IMR-90 (cell line): ENCODE results near the gene LIN9. TPM values are rescaled to one million over a fixed set of nuclear protein-coding genes. Genes with fewer than 3 reads are reported as not detected.

Source experiments
- ATAC-seq: fragments of 200-7000 bp; cut with Tn5 transposase; 2 replicates; pipeline ENCODE4 v1.9.1; 2020; ENCODE audit warnings: low read depth, mild to moderate bottlenecking, moderate library complexity
- BruUV-seq: library from RNA; stranded (reverse); fragments of 400-500 nt; replicated peaks from 2 replicates; lab custom pipeline; 2021; lab: Mats Ljungman, UMichigan
- CTCF ChIA-PET: fragments of 300-600 bp; formaldehyde crosslinking; extraction: SDS; loops from one replicate; lab custom pipeline; 2021; ENCODE audit warnings: antibody characterized with exemption; lab: Yijun Ruan, JAX
- POLR2A ChIA-PET: fragments of 300-600 bp; sonication (Branson Sonifier 250); formaldehyde crosslinking; loops from one replicate; lab custom pipeline; 2022; ENCODE audit warnings: antibody characterized with exemption; ENCODE audit not compliant: unreplicated experiment; lab: Charles Lee
- DNase-seq: peaks from one replicate; pipeline ENCODE4 v3.0.0; 2013
- H2AFZ ChIP-seq: replicated peaks from 2 replicates; pipeline ENCODE3; 2013; ENCODE audit warnings: low read length, mild to moderate bottlenecking; ENCODE audit not compliant: poor library complexity
- H2AK5ac ChIP-seq: 2 replicates; pipeline ENCODE4 v1.6.1; 2013; ENCODE audit warnings: low read depth, low read length, inconsistent platforms
- H2AK9ac ChIP-seq: replicated peaks from 2 replicates; pipeline ENCODE3; 2013; ENCODE audit warnings: mild to moderate bottlenecking, low read depth, low read length, moderate library complexity; ENCODE audit not compliant: poor library complexity
- H2BK120ac ChIP-seq: 2 replicates; pipeline ENCODE4 v1.6.1; 2013; ENCODE audit warnings: low read depth, low read length, inconsistent platforms
- H2BK15ac ChIP-seq: 3 replicates; pipeline ENCODE4 v1.6.1; 2013; ENCODE audit warnings: low read depth, low read length, inconsistent platforms
- H2BK20ac ChIP-seq: 2 replicates; pipeline ENCODE4 v1.6.1; 2013; ENCODE audit warnings: low read depth, mild to moderate bottlenecking, inconsistent platforms, low read length, moderate library complexity
- H2BK5ac ChIP-seq: 2 replicates; pipeline ENCODE4 v1.6.1; 2013; ENCODE audit warnings: mild to moderate bottlenecking, low read depth, low read length, inconsistent platforms; ENCODE audit not compliant: poor library complexity, severe bottlenecking
- H3K14ac ChIP-seq: replicated peaks from 2 replicates; pipeline ENCODE4 v1.6.1; 2013; ENCODE audit warnings: low read depth, low read length, inconsistent platforms
- H3K18ac ChIP-seq: 2 replicates; pipeline ENCODE4 v1.6.1; 2013; ENCODE audit warnings: low read depth, low read length, control low read depth
- H3K23ac ChIP-seq: 2 replicates; pipeline ENCODE4 v1.6.1; 2013; ENCODE audit warnings: low read depth, low read length, inconsistent platforms
- H3K27ac ChIP-seq: 2 replicates; pipeline ENCODE4 v1.5.1; 2013; ENCODE audit warnings: mild to moderate bottlenecking, control low read depth, low read length; ENCODE audit not compliant: insufficient read depth
- H3K27me3 ChIP-seq: 2 replicates; pipeline ENCODE4 v1.6.1; 2013; ENCODE audit warnings: low read length; ENCODE audit not compliant: control insufficient read depth, insufficient read depth
- H3K36me3 ChIP-seq: 2 replicates; pipeline ENCODE4 v1.6.1; 2013; ENCODE audit warnings: low read length, mixed read lengths; ENCODE audit not compliant: control insufficient read depth, insufficient read depth
- H3K4ac ChIP-seq: 2 replicates; pipeline ENCODE4 v1.6.1; 2013; ENCODE audit warnings: low read depth, low read length, inconsistent platforms
- H3K4me1 ChIP-seq: 2 replicates; pipeline ENCODE4 v1.6.1; 2013; ENCODE audit warnings: low read length, mixed read lengths; ENCODE audit not compliant: control insufficient read depth, insufficient read depth
- H3K4me2 ChIP-seq: 2 replicates; pipeline ENCODE4 v1.6.1; 2013; ENCODE audit warnings: low read depth, mild to moderate bottlenecking, control low read depth, low read length, moderate library complexity
- H3K4me3 ChIP-seq: 2 replicates; pipeline ENCODE4 v1.5.1; 2013; ENCODE audit warnings: low read depth, mild to moderate bottlenecking, control low read depth, low read length, moderate library complexity; ENCODE audit not compliant: insufficient read depth
- H3K56ac ChIP-seq: 2 replicates; pipeline ENCODE4 v1.6.1; 2013; ENCODE audit warnings: low read length, inconsistent platforms; ENCODE audit not compliant: insufficient read depth; ENCODE audit errors: extremely low read depth
- H3K79me1 ChIP-seq, 2 experiments: 2 replicates each; pipeline ENCODE4 v1.6.1; 2013; ENCODE audit warnings: low read length in 2 of 2, inconsistent platforms in 1 of 2, low read depth in 1 of 2
- H3K9ac ChIP-seq: 2 replicates; pipeline ENCODE4 v1.6.1; 2013; ENCODE audit warnings: low read depth, low read length, control low read depth
- H3K9me1 ChIP-seq: 2 replicates; pipeline ENCODE4 v1.6.1; 2013; ENCODE audit warnings: low read length, inconsistent platforms; ENCODE audit not compliant: insufficient read depth
- H3K9me3 ChIP-seq: 2 replicates; pipeline ENCODE4 v1.6.1; 2013; ENCODE audit warnings: low read length; ENCODE audit not compliant: control insufficient read depth, insufficient read depth
- H4K20me1 ChIP-seq: 2 replicates; pipeline ENCODE4 v1.6.1; 2013; ENCODE audit warnings: low read length, inconsistent platforms; ENCODE audit not compliant: insufficient read depth
- H4K5ac ChIP-seq: 2 replicates; pipeline ENCODE4 v1.6.1; 2013; ENCODE audit warnings: mild to moderate bottlenecking, low read depth, low read length, control low read depth
- H4K8ac ChIP-seq, 2 experiments: 2 replicates each; pipeline ENCODE4 v1.6.1; 2013; ENCODE audit warnings: low read depth in 2 of 2, low read length in 2 of 2, control low read depth in 1 of 2, inconsistent platforms in 1 of 2
- H4K91ac ChIP-seq: 2 replicates; pipeline ENCODE4 v1.6.1; 2013; ENCODE audit warnings: low read depth, low read length, inconsistent platforms; ENCODE audit not compliant: insufficient read depth
- BHLHE40 ChIP-seq: fragments of 150-350 bp; IDR thresholded peaks from 2 replicates; pipeline ENCODE4 v1.6.1; 2016; ENCODE audit warnings: mild to moderate bottlenecking, low read depth, low read length
- CEBPB ChIP-seq: IDR thresholded peaks from 2 replicates; pipeline ENCODE4 v1.6.1; 2012; ENCODE audit warnings: low read depth, low read length, improper control_type of control experiment
- CTCF ChIP-seq: conservative IDR thresholded peaks from 2 replicates; pipeline ENCODE4 v1.5.1; 2012; ENCODE audit warnings: mild to moderate bottlenecking, low read depth, low read length, improper control_type of control experiment
- FOS ChIP-seq: fragments of 150-350 bp; IDR thresholded peaks from 2 replicates; pipeline ENCODE4 v1.6.1; 2016; ENCODE audit warnings: low read depth, low read length
- MAFK ChIP-seq: IDR thresholded peaks from 2 replicates; pipeline ENCODE4 v1.6.1; 2012; ENCODE audit warnings: low read depth, low read length, improper control_type of control experiment
- MAZ ChIP-seq: IDR thresholded peaks from 2 replicates; pipeline ENCODE4 v1.6.1; 2012; ENCODE audit warnings: low read depth, mild to moderate bottlenecking, low read length, improper control_type of control experiment, moderate library complexity, borderline replicate concordance
- MXI1 ChIP-seq: IDR thresholded peaks from 2 replicates; pipeline ENCODE4 v1.6.1; 2012; ENCODE audit warnings: low read depth, mild to moderate bottlenecking, low read length, moderate library complexity, borderline replicate concordance
- NFE2L2 ChIP-seq: fragments of 150-350 bp; IDR thresholded peaks from 2 replicates; pipeline ENCODE4 v1.6.1; 2016; ENCODE audit warnings: low read depth, mild to moderate bottlenecking, low read length
- POLR2A ChIP-seq: IDR thresholded peaks from 2 replicates; pipeline ENCODE4 v1.6.1; 2012; ENCODE audit warnings: mild to moderate bottlenecking, low read depth, low read length
- RAD21 ChIP-seq: IDR thresholded peaks from 2 replicates; pipeline ENCODE4 v1.6.1; 2012; ENCODE audit warnings: low read length, improper control_type of control experiment
- RCOR1 ChIP-seq: IDR thresholded peaks from 2 replicates; pipeline ENCODE4 v1.6.1; 2012; ENCODE audit warnings: mild to moderate bottlenecking, low read length, improper control_type of control experiment; ENCODE audit not compliant: insufficient replicate concordance
- RFX5 ChIP-seq: IDR thresholded peaks from 2 replicates; pipeline ENCODE4 v1.8.0; 2012; ENCODE audit warnings: low read depth, mild to moderate bottlenecking, low read length, moderate library complexity
- USF2 ChIP-seq: fragments of 150-350 bp; IDR thresholded peaks from 2 replicates; pipeline ENCODE4 v1.6.1; 2017; ENCODE audit warnings: mild to moderate bottlenecking, antibody characterized with exemption, low read length, low read depth
- WGBS, 2 experiments: methylation state at CpG; one replicate each; pipeline versions ENCODE4 v1.1.5 to v1.1.7; 2013; ENCODE audit warnings: missing lambda C conversion rate in 2 of 2; ENCODE audit not compliant: insufficient read length in 1 of 2; ENCODE audit errors: extremely low coverage in 2 of 2; 5-methylcytosine and 5-hydroxymethylcytosine counted together
- dilution Hi-C: fragments of 300-500 bp; cut with HindIII; formaldehyde crosslinking; loops from one replicate; pipeline ENCODE4 v1.14.3; 2018; ENCODE audit warnings: low sequenced_read_pairs; ENCODE audit not compliant: unreplicated experiment
- in situ Hi-C: fragments of 300-500 bp; cut with MboI; formaldehyde crosslinking; loops from 3 replicates; pipeline ENCODE4 v1.14.3; 2019; ENCODE audit warnings: low sequenced_read_pairs, inconsistent platforms, mixed read lengths
- intact Hi-C: fragments of 100-400 bp; cut with micrococcal nuclease; formaldehyde crosslinking; loops from 2 replicates; pipeline ENCODE4 v1.10.0; 2022
- polyA plus RNA-seq, 3 experiments: library from polyadenylated mRNA; depleted of rRNA; stranded (reverse); fragments of >200 nt; gene quantifications; 2 replicates each; pipeline ENCODE4 v1.2.3, GENCODE V29; 2012; ENCODE audit warnings: low replicate concordance in 1 of 3
- total RNA-seq: library from RNA; depleted of rRNA; stranded (reverse); fragments of >200 nt; gene quantifications from 2 replicates; pipeline ENCODE4 v1.2.3, GENCODE V29; 2012
- TF ChIP-seq, protein P1 (sequence below): fragments of 150-350 bp; IDR thresholded peaks from 2 replicates; pipeline ENCODE4 v1.6.1; 2016; ENCODE audit warnings: low read depth, mild to moderate bottlenecking, low read length, moderate library complexity, borderline replicate concordance

The LIN9 gene
- total and polyA plus RNA-seq, 2 of the 4 experiments (the other 2 are of a cell fraction): 2.3 to 3.9 TPM

DNA sequence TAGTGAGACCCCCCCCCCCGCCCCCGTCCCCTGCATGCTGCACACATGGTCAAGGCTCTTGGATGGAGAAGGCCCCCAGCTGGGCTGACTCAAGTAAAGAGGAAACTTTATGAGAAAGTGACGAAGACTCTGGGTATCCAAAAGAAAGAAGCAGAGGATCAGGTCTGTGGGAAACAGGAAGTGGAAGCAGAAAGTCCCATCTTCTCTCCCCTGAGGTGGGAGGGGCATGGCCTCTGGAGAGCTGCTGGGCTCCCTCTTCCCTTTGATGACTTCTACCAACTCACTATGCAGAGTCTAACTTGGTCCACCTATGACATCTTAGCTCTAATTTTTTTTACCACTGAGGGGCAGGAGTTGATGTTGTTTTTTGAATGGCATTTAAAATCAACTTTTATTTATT lies 42.7 kb upstream of the LIN9 start:
- Histone ChIP-seq H3K27me3 (no peaks in the 10 kb centered on the region), H3K9me1 (no peaks in the 10 kb centered on the region), H2AK9ac (no peak overlapping the region), H3K79me1 (no peaks in the 10 kb centered on the region), H3K56ac (no peak overlapping the region), H4K5ac (no peak overlapping the region), H3K9me3 (no peaks in the 10 kb centered on the region), H4K91ac (no peak overlapping the region), H2BK20ac (no peak overlapping the region), H4K20me1 (no peaks in the 10 kb centered on the region), H3K4me1 (no peaks in the 10 kb centered on the region; the same call in 1 of the 2 replicates), H2BK15ac (no peak overlapping the region), H3K4me3 (no peak overlapping the region), H2BK120ac (no peak overlapping the region), H3K4ac (no peak overlapping the region), H4K8ac (no peak overlapping the region), H3K4me2 (no peak overlapping the region), H3K36me3 (no peaks in the 10 kb centered on the region), H3K18ac (no peak overlapping the region), H3K23ac (no peak overlapping the region), H2AK5ac (no peak overlapping the region), H2BK5ac (no peak overlapping the region), H3K14ac (no peak overlapping the region), H3K9ac (no peak overlapping the region), H3K27ac (no peak overlapping the region), H2AFZ (no peak overlapping the region)
- ATAC-seq (no peak), DNase-seq (no peak)
- BruUV-seq: no TSS peak
- in situ Hi-C loops (no loop called here), dilution Hi-C loops (no loop called here), intact Hi-C loops (no loop called here)
- ChIA-PET POLR2A (no interaction called here), CTCF (no interaction called here)
- WGBS, 2 experiments: no CpG with 5 or more reads among the region's 3 CpGs
- no peak for TF ChIP-seq NFE2L2
- no peak for TF ChIP-seq MXI1
- no peak for TF ChIP-seq FOS
- no peak for TF ChIP-seq RFX5
- no peak for TF ChIP-seq RCOR1
- no peak for TF ChIP-seq RAD21
- TF ChIP-seq CEBPB: no peak
- TF ChIP-seq MAZ: no peak
- no peak for TF ChIP-seq BHLHE40
- no peak for TF ChIP-seq USF2
- TF ChIP-seq, protein P1, sequence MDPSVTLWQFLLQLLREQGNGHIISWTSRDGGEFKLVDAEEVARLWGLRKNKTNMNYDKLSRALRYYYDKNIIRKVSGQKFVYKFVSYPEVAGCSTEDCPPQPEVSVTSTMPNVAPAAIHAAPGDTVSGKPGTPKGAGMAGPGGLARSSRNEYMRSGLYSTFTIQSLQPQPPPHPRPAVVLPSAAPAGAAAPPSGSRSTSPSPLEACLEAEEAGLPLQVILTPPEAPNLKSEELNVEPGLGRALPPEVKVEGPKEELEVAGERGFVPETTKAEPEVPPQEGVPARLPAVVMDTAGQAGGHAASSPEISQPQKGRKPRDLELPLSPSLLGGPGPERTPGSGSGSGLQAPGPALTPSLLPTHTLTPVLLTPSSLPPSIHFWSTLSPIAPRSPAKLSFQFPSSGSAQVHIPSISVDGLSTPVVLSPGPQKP: no peak
- no peak for TF ChIP-seq MAFK
- TF ChIP-seq POLR2A: no peak
- TF ChIP-seq CTCF: no peak
